NCI-H226 (cell line): ENCODE data around the gene PCDH8.
"Not testable (repeated sequence)": the region's sequence is repeated elsewhere in the genome, so short reads cannot be mapped to it uniquely, and the experiment has no call there.

ENCODE experiments used
- DNase-seq: peaks from one replicate; pipeline ENCODE4 v3.0.0-alpha.2; 2015

The PCDH8 gene

DNA sequence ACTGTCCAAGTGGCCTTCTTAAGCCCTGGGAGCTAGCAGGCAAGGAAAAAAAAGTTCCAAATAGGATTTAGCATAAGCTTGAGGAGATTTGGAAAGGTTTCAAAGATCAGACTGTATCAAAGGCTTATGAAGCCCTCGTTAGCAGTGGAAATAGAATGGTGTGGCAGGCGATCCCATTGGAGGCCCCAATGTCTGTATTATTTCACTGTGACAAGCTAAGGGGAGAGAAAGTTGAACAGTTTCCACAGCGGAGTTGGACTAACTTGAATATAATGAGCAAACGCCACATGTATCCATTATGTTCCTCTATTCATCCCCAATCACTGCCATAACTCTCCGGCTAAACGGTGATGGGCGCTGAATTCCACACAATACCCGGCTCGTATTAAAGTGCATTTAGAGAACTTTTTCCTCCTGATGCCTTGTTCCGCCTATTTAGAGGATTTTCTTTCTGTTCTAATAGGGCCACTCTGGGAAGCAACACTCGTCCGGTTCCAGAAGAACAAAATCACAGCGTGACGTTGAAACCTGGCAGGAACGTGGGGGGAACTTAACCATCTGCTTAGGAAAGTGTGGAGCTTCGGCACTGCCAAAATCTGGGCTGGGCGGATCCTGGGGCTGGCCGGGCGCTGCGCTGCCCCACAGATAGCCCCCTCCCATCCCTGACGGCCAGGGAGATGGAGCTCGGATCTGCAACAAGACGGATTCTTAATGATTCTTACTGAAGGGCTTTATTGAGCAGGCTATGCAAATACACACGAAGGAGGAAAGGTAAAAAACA is 1.0 kb upstream of the PCDH8 start:
- DNase-seq, result no peak

DNA sequence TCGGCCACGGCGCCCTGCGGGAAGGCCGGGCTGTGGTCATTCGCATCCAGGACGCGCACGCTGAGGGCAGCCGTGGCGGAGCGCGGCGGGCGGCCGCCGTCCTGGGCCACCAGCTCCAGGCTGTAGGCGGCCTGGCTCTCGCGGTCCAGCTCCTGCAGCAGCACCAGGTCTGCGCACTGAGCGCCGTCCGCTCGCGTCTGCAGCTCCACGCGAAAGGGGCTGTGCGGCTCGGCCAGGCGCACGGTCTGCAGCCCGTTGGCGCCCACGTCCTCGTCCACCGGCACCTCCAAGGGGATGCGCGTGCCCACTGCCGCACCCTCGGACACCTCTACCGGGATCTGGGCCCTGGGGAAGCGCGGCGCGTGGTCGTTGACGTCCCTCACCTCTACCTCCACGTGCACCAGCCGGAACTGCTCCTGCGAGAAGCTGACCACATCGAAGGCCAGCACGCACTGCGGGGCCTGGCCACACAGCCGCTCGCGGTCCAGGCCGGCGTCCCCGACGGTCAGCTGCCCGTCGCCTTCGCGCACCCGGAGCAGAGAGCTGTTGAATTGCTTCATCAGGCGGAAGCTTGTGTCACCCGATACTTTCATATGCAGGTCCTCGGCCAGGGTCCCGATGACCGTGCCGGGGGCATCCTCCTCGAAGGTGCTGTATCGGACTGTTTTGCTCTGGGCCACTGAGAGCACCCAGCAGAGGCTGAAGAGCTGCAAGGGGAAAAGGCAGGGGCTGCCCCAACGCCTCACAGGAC is 583 bp downstream of the PCDH8 start:
- no peak for DNase-seq

DNA sequence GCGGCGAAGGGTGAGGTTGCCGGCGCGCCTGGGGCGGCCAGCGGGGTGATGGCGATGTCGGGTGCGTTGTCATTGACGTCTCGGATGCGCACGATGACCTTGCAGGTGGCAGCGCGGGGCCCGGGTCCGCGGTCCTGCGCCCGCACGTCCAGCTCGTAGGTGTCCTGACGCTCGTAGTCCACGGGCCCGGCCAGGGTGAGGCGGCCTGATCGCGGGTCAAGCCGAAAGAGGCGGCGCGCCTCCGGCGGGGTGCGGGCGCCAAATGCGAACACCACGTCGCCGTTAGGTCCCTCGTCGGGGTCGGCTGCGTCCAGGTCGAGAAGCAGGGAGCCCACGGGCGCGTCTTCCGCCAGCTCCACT is 1.1 kb downstream of the PCDH8 start:
- DNase-seq, result no peak

DNA sequence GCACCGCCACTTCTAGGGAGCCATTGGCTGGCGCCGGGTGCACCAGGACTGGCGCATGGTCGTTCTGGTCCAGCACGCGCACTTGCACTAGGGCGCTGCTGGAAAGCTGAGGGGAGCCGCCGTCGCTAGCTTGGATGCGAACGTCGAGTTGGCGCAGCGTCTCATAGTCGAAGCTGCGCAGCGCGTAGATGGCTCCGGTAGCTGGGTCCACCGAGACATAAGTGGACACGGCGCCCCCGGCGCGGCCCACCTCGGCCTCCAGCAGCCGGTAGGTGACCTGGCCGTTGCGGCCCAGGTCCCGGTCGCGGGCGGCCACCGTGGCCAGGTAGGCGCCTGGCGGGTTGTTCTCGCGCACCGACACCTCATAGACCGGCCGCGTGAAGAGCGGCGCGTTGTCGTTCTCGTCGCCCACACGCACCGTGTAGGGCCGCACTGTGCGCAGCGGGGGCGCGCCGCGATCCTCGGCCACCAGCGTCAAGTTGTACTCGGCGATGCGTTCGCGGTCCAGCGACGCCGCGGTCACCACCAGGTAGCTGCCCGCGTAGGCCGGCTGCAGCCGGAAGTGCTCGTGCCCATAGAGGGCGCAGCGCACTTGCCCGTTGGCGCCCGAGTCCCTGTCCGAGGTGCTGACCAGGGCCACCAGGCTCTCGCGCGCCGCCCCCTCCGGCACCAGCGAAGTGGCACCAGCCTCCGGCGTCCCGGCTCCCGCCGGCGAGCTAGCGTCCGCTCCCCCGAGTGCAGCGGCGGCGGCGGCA is 1.7 kb downstream of the PCDH8 start:
- no peak for DNase-seq

- no peak for DNase-seq
Observed at GRCh38 chr13:52845766-52846566, 2.5 kb downstream of the PCDH8 start.

- DNase-seq, result no peak
Observed at GRCh38 chr13:52845334-52845761, 3.1 kb downstream of the PCDH8 start.

GRCh38 chr13:52844836-52845235 is 3.6 kb downstream of the PCDH8 start:
- DNase-seq, result no peak

GRCh38 chr13:52842441-52842840 is 6.0 kb downstream of the PCDH8 start:
- no peak for DNase-seq

GRCh38 chr13:52840066-52840465 is 8.4 kb downstream of the PCDH8 start:
- DNase-seq, result no peak

GRCh38 chr13:52838433-52839107 is 9.9 kb downstream of the PCDH8 start:
- DNase-seq, result no peak

- DNase-seq, result no peak
Observed at GRCh38 chr13:52837850-52838249, 10.6 kb downstream of the PCDH8 start.

GRCh38 chr13:52835071-52835839 is 13.2 kb downstream of the PCDH8 start:
- no peak for DNase-seq

GRCh38 chr13:52833296-52833875 is 15.1 kb downstream of the PCDH8 start:
- DNase-seq, result no peak

GRCh38 chr13:52832313-52832712 is 16.1 kb downstream of the PCDH8 start:
- DNase-seq, result no peak

- DNase-seq, result no peak
Observed at GRCh38 chr13:52830946-52831345, 17.5 kb downstream of the PCDH8 start.

DNA sequence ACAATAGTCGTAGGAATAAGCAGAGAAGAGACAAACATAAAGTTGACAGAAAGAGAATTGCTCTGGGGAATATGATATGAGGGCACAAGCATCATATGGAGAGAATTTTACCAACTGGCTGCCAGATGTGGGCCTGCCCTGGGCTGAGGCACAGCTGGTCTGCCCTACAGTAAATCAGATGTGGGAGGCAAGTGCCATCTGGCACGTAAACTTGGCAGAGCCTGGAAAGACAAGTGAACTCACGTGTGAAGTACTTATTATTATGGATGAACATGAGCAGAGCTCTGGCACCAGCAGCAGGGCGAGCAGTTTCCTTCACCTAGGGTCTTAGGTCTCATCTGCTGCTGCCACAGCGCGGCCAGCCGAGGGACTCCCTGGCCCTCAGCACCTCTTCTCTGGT is 20.6 kb downstream of the PCDH8 start:
- DNase-seq, result no peak

DNA sequence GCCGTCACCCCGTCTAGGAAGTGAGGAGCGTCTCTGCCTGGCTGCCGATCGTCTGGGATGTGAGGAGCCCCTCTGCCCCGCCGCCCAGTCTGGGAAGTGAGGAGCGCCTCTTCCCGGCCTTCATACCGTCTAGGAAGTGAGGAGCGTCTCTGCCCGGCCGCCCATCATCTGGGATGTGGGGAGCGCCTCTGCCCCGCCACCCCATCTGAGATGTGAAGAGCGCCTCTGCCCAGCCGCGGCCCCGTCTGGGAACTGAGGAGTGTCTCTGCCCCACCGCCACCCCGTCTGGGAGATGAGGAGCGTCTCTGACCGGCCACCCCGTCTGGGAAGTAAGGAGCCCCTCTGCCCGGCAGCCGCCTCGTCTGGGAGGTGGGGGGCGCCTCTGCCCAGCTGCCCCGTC is 30.6 kb downstream of the PCDH8 start:
- DNase-seq, result not testable (repeated sequence)

DNA sequence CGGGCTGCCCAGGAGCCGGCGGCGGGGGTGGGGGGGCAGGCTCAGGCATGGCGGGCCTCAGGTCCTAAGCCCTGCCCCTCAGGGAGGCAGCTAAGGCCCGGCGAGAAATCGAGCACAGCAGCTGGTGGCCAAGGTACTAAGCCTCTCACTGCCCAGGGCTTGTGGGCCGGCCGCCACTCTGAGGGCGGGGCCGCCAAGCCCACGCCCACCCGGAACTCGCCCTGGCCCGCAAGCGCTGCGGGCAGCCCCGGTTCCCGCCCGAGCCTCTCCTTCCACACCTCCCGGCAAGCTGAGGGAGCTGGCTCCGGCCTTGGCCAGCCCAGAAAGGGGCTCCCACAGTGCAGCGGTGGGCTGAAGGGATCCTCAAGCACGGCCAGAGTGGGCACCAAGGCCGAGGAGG is 33.1 kb downstream of the PCDH8 start:
- DNase-seq, result no peak

DNA sequence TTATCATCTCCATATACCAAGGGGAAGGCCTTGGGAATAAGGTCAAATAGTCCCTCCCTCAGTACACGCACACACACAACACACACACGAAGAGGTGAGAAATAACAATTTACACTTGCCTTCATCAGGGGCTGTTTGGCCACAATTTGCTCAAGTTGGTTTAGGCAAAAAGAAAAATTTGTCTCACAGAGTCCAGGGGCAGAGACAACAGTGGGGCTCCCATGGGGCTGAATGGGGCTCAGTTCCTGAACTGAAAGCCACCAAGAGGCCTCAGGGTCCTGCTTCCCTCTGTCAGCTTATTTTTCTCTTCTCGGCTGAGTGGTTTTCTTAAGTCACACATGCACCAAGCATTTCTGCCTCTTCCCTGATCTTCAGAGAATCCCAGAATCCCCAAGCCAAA is 35.5 kb downstream of the PCDH8 start:
- no peak for DNase-seq

DNA sequence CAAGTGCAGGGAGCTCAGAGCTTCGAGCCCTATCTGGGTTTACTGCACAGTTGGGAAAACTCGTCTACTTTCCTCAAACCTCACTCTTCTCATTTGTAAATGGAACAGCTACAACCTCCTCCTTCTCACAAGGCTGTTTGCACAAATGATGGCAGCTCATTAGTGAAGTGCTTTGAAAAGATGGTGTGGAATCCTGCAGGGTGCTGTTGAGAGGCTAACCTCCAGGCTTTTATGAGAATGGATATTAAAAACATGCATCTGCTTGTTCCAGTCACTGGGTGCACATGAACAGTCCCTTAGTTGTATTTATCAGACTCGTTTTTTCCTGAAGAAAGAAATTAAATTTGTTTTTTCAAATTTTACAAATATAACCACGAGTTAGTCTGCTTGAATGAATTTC is 36.6 kb downstream of the PCDH8 start:
- no peak for DNase-seq

- no peak for DNase-seq
Observed at GRCh38 chr13:52810526-52810925, 37.9 kb downstream of the PCDH8 start.
